Esophagus muscularis mucosa (tissue), 3 donors: Measurements from ENCODE around the gene PELO.

ENCODE experiments used
- CTCF ChIP-seq, 3 experiments: fragments of 200-600 bp in 2 of 3; fragments of 450-650 bp in 1 of 3; sonication (generic) in 2 of 3; IDR thresholded peaks; one replicate each; pipeline ENCODE4 v1.5.1; 2017 to 2019; ENCODE audit warnings: antibody characterized with exemption in 3 of 3, mild to moderate bottlenecking in 2 of 3, moderate library complexity in 1 of 3
- POLR2A ChIP-seq: fragments of 450-650 bp; IDR thresholded peaks from one replicate; pipeline ENCODE4 v1.6.1; 2017; ENCODE audit warnings: antibody characterized with exemption, moderate library complexity, mild to moderate bottlenecking, low read depth

DNA sequence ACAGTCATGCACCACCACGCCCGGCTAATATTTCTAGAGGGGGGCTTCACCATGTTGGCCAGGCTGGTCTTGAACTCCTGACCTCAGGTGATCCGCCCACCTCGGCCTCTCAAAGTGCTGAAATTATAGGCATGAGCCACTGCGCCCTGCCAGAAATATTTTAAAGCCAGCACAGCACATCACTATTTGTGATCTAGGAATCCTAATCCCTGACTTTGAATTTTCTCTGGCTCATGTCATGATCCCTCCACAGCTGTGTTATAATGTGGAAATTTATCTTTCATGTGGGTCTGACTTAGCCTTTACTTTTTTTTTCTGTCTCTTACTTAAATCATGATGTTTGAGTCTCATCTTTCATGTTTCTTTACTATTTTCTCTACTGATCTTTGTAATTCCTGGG lies 18.7 kb upstream of the PELO start:
- TF ChIP-seq CTCF (IDR thresholded peaks at IDR 0.05) (no peak), POLR2A (no peak)
